Measurements from ENCODE around the gene LRFN3. TPM values are rescaled to one million over a fixed set of nuclear protein-coding genes. Genes with fewer than 3 reads are reported as not detected.

Gene LRFN3
- total RNA-seq, 4 donors from 2014 or later, result 8.3 to 34.4 (median 22.1) TPM

GRCh38 chr19:35903550-35904179 is 32.5 kb upstream of the LRFN3 start:
- Histone ChIP-seq H3K4me1 (peaks cover 0 to 31% (median 10%) of the 10 kb centered on the region in 4 donors), H3K27me3 (no peaks in the 10 kb centered on the region), H3K9me3 (no peaks in the 10 kb centered on the region), H3K36me3 (no peaks in the 10 kb centered on the region), H3K4me3 (peak overlapping the region; percentile 27 to 45 (median 38)), H3K27ac (peak overlapping the region; percentile 81 to 96 (median 94))
- DNase-seq, result peak; percentile 69 to 97 (median 96)
- TF ChIP-seq POLR2A (IDR thresholded peaks at IDR 0.05) (peak in 1 of 2 donors; percentile 41), CTCF (IDR thresholded peaks at IDR 0.05) (no peak)

GRCh38 chr19:35904311-35905068 is 31.7 kb upstream of the LRFN3 start:
- TF ChIP-seq POLR2A (IDR thresholded peaks at IDR 0.05) (no peak), CTCF (IDR thresholded peaks at IDR 0.05) (no peak)
- Histone ChIP-seq H3K4me3 (no peak overlapping the region), H3K4me1 (peaks cover 0 to 37% (median 10%) of the 10 kb centered on the region in 4 donors), H3K9me3 (no peaks in the 10 kb centered on the region), H3K36me3 (no peaks in the 10 kb centered on the region), H3K27ac (peak overlapping the region; percentile 81 to 96 (median 94)), H3K27me3 (no peaks in the 10 kb centered on the region)
- DNase-seq, result no peak

- peak overlapping the region in 2 of 4 donors; percentile 4 to 96 for H3K27ac ChIP-seq
- peaks cover 0 to 44% (median 10%) of the 10 kb centered on the region in 4 donors for H3K4me1 ChIP-seq
- H3K4me3 ChIP-seq, result no peak overlapping the region
- H3K27me3 ChIP-seq, result no peaks in the 10 kb centered on the region
- no peak for DNase-seq
- H3K36me3 ChIP-seq, result no peaks in the 10 kb centered on the region
- no peak for TF ChIP-seq CTCF (IDR thresholded peaks at IDR 0.05)
- no peak for TF ChIP-seq POLR2A (IDR thresholded peaks at IDR 0.05)
- H3K9me3 ChIP-seq, result no peaks in the 10 kb centered on the region
These were observed 30.9 kb upstream of the LRFN3 start for GRCh38 chr19:35905178-35905727.

- Histone ChIP-seq H3K4me1 (peaks cover 0 to 29% (median 8%) of the 10 kb centered on the region in 4 donors), H3K4me3 (peak overlapping the region in 2 of 4 donors; percentile 11 to 39), H3K27ac (peak overlapping the region; percentile 46 to 75 (median 60)), H3K27me3 (no peaks in the 10 kb centered on the region), H3K9me3 (no peaks in the 10 kb centered on the region), H3K36me3 (no peaks in the 10 kb centered on the region)
- no peak for DNase-seq
- TF ChIP-seq CTCF (IDR thresholded peaks at IDR 0.05), result no peak
- TF ChIP-seq POLR2A (IDR thresholded peaks at IDR 0.05), result no peak
These were observed 28.8 kb upstream of the LRFN3 start for GRCh38 chr19:35907377-35907745.

GRCh38 chr19:35908010-35908441 is 28.1 kb upstream of the LRFN3 start, which contains the start of gene TYROBP:
Gene TYROBP (minus strand): TSS chr19:35908295. CDS start chr19:35908228, 67 bp downstream.
- peak within 1 kb of the TSS in 2 of 4 donors; percentile 34 to 39 for H3K4me3 ChIP-seq
- TF ChIP-seq CTCF (IDR thresholded peaks at IDR 0.05) (no peak), POLR2A (IDR thresholded peaks at IDR 0.05) (no peak)
- DNase-seq, result no peak

More at GRCh38 chr19:35908010-35908441, 28.1 kb upstream of the LRFN3 start, which contains the start of gene TYROBP:
- H3K36me3 ChIP-seq, result no peaks in the 10 kb centered on the region
- H3K27me3 ChIP-seq, result no peaks in the 10 kb centered on the region
- peaks cover 0 to 23% (median 5%) of the 10 kb centered on the region in 4 donors for H3K4me1 ChIP-seq
- peak within 1 kb of the TSS; percentile 46 to 75 (median 60) for H3K27ac ChIP-seq
- no peaks in the 10 kb centered on the region for H3K9me3 ChIP-seq

All from Peyer's patch (tissue), 4 donors.